ENCODE results near the gene PDXP.
A peak's percentile ranks its signal among the peaks of the same experiment; 100 is the strongest.

The PDXP gene

DNA sequence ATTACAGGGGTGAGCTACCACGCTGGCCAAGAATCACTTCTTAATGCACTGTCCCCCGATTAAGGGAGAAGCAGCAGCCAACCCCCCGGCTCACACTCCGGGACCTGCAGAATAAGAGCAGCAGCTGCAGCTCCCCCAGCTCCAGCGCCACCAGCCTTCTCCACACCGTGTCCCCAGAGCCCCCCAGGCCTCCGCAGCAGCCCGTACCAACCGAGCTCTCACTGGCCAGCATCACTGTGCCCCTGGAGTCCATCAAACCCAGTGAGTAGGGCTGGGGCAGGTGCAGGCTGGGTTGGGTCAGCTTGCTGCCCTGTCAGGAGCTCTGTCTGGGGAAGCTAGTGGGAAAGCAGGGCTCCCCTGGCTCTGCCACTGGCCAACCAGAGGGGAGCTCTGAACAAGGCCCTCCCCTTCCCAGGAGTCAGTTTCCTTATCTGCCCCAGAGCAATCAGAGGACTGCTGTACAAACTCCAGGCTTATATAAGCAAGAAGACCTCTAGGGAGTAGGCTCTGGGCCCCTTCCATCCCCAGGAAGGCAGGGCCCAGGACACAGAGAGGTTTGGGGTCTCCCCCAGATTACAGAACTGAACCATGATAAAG is 27.6 kb upstream of the PDXP start:
- Mint-ChIP-seq H3K4me1 (peaks cover 46% of the 10 kb centered on the region), H3K36me3 (ENCODE audit: low read depth) (no peaks in the 10 kb centered on the region), H3K9me3 (no peaks in the 10 kb centered on the region), H3K27me3 (ENCODE audit: low read depth) (no peaks in the 10 kb centered on the region), H3K27ac (peak overlapping the region; percentile 76 to 93 (median 86)), H3K4me3 (peak overlapping the region in 1 of 3 experiments; percentile 40)
- no peak for TF ChIP-seq CTCF (IDR thresholded peaks at IDR 0.05; ENCODE audit: unreplicated experiment in 3 of 3)

GRCh38 chr22:37631448-37632173 is 26.9 kb upstream of the PDXP start:
- Mint-ChIP-seq H3K27ac (peak overlapping the region; percentile 76 to 93 (median 86)), H3K4me1 (peaks cover 46% of the 10 kb centered on the region)
- no peak for TF ChIP-seq CTCF (IDR thresholded peaks at IDR 0.05; ENCODE audit: unreplicated experiment in 3 of 3)

GRCh38 chr22:37632174-37633088 is 26.1 kb upstream of the PDXP start:
- no peaks in the 10 kb centered on the region for H3K36me3 Mint-ChIP-seq (ENCODE audit: low read depth)
- peak overlapping the region; percentile 99 to 100 (median 99) for H3K27ac Mint-ChIP-seq
- H3K27me3 Mint-ChIP-seq (ENCODE audit: low read depth) = no peaks in the 10 kb centered on the region
- TF ChIP-seq CTCF (IDR thresholded peaks at IDR 0.05; ENCODE audit: unreplicated experiment in 3 of 3) = no peak
- H3K4me3 Mint-ChIP-seq = no peak overlapping the region
- H3K4me1 Mint-ChIP-seq = peaks cover 45% of the 10 kb centered on the region
- no peaks in the 10 kb centered on the region for H3K9me3 Mint-ChIP-seq

More at GRCh38 chr22:37631448-37632173, 26.9 kb upstream of the PDXP start:
- no peaks in the 10 kb centered on the region for H3K9me3 Mint-ChIP-seq
- H3K4me3 Mint-ChIP-seq = no peak overlapping the region
- no peaks in the 10 kb centered on the region for H3K36me3 Mint-ChIP-seq (ENCODE audit: low read depth)
- H3K27me3 Mint-ChIP-seq (ENCODE audit: low read depth) = no peaks in the 10 kb centered on the region

- Mint-ChIP-seq H3K4me3 (peak overlapping the region; percentile 9 to 72 (median 24)), H3K4me1 (peaks cover 50% of the 10 kb centered on the region), H3K36me3 (ENCODE audit: low read depth) (no peaks in the 10 kb centered on the region), H3K27ac (peak overlapping the region; percentile 99 to 100 (median 99)), H3K9me3 (no peaks in the 10 kb centered on the region), H3K27me3 (ENCODE audit: low read depth) (no peaks in the 10 kb centered on the region)
- TF ChIP-seq CTCF (IDR thresholded peaks at IDR 0.05; ENCODE audit: unreplicated experiment in 3 of 3) = peak in 1 of 3 experiments; percentile 8
Measured at GRCh38 chr22:37633089-37633624, 25.4 kb upstream of the PDXP start.

- Mint-ChIP-seq H3K27ac (peak overlapping the region; percentile 99 to 100 (median 99)), H3K4me1 (peaks cover 55% of the 10 kb centered on the region), H3K9me3 (no peaks in the 10 kb centered on the region), H3K4me3 (peak overlapping the region; percentile 64 to 76 (median 72)), H3K27me3 (ENCODE audit: low read depth) (no peaks in the 10 kb centered on the region), H3K36me3 (ENCODE audit: low read depth) (no peaks in the 10 kb centered on the region)
- peak in 1 of 3 experiments; percentile 22 for TF ChIP-seq CTCF (IDR thresholded peaks at IDR 0.05; ENCODE audit: unreplicated experiment in 3 of 3)
Measured at GRCh38 chr22:37633625-37634416, 24.7 kb upstream of the PDXP start.

Measured in nephron (organoid).